HEK293T (cell line): ENCODE data around the gene SBNO2.

Experiments used
- CTCF ChIA-PET: fragments of 350-600 bp; formaldehyde crosslinking; extraction: SDS; loops from one replicate; lab custom pipeline; 2021; ENCODE audit warnings: antibody characterized with exemption, inconsistent platforms; lab: Yijun Ruan, JAX
- POLR2A ChIA-PET: fragments of 350-600 bp; formaldehyde crosslinking; extraction: SDS; loops from one replicate; lab custom pipeline; 2020; ENCODE audit warnings: antibody characterized with exemption, inconsistent platforms; lab: Yijun Ruan, JAX
- DNase-seq: peaks from one replicate; pipeline ENCODE4 v3.0.0; 2012; ENCODE audit warnings: mixed read lengths; ENCODE audit errors: extremely low spot score
- ELF4 ChIP-seq: fragments of 450-650 bp; IDR thresholded peaks from 2 replicates; pipeline ENCODE4 v1.6.1; 2017; ENCODE audit warnings: antibody characterized with exemption
- SUZ12 ChIP-seq: fragments of 450-650 bp; IDR thresholded peaks from 2 replicates; pipeline ENCODE4 v1.6.1; 2016; ENCODE audit warnings: mild to moderate bottlenecking

The SBNO2 gene

GRCh38 chr19:1058112-1058511, 116.0 kb downstream of the SBNO2 start:
- POLR2A ChIA-PET: no interaction called here
- DNase-seq: no peak
- CTCF ChIA-PET: no interaction called here
- TF ChIP-seq SUZ12 (no peak), ELF4 (no peak)
